ENCODE data around the gene HSPA5. TPM values are rescaled to one million over a fixed set of nuclear protein-coding genes. Genes with fewer than 3 reads are reported as not detected.

The HSPA5 gene
- total and polyA plus RNA-seq, 10 of the 15 experiments (the other 5 are each of a cell fraction or from before 2014, with no cell fraction given), result 39.8 to 517 (median 105) TPM

GRCh38 chr9:125258832-125259534 is 17.8 kb upstream of the HSPA5 start:
- no peak for ATAC-seq
- peaks cover 24% of the 10 kb centered on the region for H3K79me2 ChIP-seq (ENCODE audit: control insufficient read depth, insufficient read depth, low read length)
- no peak overlapping the region for H3K9ac ChIP-seq (ENCODE audit: control insufficient read depth, insufficient read depth, low read length)
- no peak for TF ChIP-seq NFXL1 (IDR thresholded peaks at IDR 0.05; ENCODE audit: borderline replicate concordance)
- no peak for TF ChIP-seq PAX8 (IDR thresholded peaks at IDR 0.05)
- WGBS (ENCODE audit: insufficient coverage, insufficient replicate concordance, low lambda C conversion rate, missing lambda C conversion rate), result 23% methylated on average over 2 of the region's 2 CpGs
- H2AFZ ChIP-seq (ENCODE audit: control insufficient read depth, low read depth, low read length), result no peak overlapping the region; the same call in 1 of the 2 replicates
- no peak for FAIRE-seq
- H3K9me3 ChIP-seq (replicated peaks; ENCODE audit: control insufficient read depth, insufficient read depth, low read length), result no peaks in the 10 kb centered on the region; the same call in 2 of the 3 replicates
- no peaks in the 10 kb centered on the region for H3K36me3 ChIP-seq (ENCODE audit: control insufficient read depth in 2 of 2, insufficient read depth in 2 of 2, low read length in 1 of 2)
- ChIA-PET POLR2A (interaction anchor here (4.6 kb wide), 1 partner anchor 17 kb away, joined by 39 read pairs; the partner anchor contains the start of gene HSPA5), RAD21 (ENCODE audit: unreplicated experiment) (no interaction called here), CTCF (interaction anchor here (1.1 kb wide), 1 partner anchor 12 kb away, joined by 3 read pairs; no protein-coding TSS in a partner anchor), SMC1A (ENCODE audit: uncharacterized antibody, unreplicated experiment) (no interaction called here)
- in situ Hi-C loops (cut with MboI), result no loop called here
- no peak for DNase-seq (ENCODE audit: low read depth, low spot score)
- no peak overlapping the region for H3K4me2 ChIP-seq (ENCODE audit: control insufficient read depth, insufficient read depth)
- H4K20me1 ChIP-seq (ENCODE audit: control insufficient read depth, insufficient read depth), result no peaks in the 10 kb centered on the region
- H3K27ac ChIP-seq (ENCODE audit: control insufficient read depth, insufficient read depth), result no peak overlapping the region
- no TSS peak for BruUV-seq (replicated peaks)
- no peak overlapping the region for H3K4me3 ChIP-seq
- intact Hi-C loops (cut with micrococcal nuclease; ENCODE audit: unreplicated experiment), result no loop called here
- H3K4me1 ChIP-seq (ENCODE audit: control insufficient read depth, insufficient read depth, low read length), result peaks cover 11% of the 10 kb centered on the region
- no peaks in the 10 kb centered on the region for H3K27me3 ChIP-seq (replicated peaks in 1 of 2; ENCODE audit: control insufficient read depth in 2 of 2, insufficient read depth in 2 of 2, low read length in 1 of 2)

DNA sequence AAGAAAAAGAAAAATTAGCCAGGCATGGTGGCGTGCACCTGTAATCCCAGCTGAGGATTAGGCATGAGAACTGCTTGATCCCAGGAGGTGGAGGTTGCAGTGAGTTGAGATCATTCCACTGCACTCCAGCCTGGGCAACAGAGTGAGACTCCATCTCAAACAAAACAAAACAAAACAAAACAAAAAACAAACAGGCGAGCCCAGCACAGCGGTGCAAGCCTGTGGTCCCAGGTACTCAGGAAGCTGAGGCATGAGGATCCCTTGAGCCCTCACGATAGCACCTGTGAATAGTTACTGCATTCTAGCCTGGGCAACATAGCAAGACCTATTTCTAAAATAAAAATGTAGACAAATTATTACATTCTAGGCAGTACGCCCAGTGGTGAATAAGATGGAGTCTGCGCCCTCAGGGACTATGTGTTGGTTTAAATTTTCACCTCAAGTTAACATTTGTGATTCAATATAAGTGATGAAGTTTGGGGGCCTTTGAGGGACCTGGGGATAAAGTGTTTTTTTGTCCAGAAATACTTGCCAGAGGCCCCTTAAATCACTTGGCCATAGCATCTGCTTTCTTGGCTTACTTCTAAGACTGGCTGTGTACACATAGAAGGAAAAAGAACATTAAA is 17.1 kb upstream of the HSPA5 start:
- POLR2A ChIA-PET, result interaction anchor here (1.3 kb wide), 1 partner anchor 17 kb away, joined by 7 read pairs; the partner anchor contains the start of gene HSPA5
- in situ Hi-C loops (cut with MboI), result no loop called here
- TF ChIP-seq STAT1 (conservative IDR thresholded peaks at IDR 0.05), result no peak
- TF ChIP-seq, protein P1, sequence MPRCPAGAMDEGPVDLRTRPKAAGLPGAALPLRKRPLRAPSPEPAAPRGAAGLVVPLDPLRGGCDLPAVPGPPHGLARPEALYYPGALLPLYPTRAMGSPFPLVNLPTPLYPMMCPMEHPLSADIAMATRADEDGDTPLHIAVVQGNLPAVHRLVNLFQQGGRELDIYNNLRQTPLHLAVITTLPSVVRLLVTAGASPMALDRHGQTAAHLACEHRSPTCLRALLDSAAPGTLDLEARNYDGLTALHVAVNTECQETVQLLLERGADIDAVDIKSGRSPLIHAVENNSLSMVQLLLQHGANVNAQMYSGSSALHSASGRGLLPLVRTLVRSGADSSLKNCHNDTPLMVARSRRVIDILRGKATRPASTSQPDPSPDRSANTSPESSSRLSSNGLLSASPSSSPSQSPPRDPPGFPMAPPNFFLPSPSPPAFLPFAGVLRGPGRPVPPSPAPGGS (IDR thresholded peaks at IDR 0.05; ENCODE audit: borderline replicate concordance, insufficient read depth, low read depth, low read length, poor library complexity, severe bottlenecking), result no peak
- no peak for TF ChIP-seq TBL1XR1 (IDR thresholded peaks at IDR 0.05; ENCODE audit: low read depth, low read length)
- no peak for TF ChIP-seq ZBED1 (IDR thresholded peaks at IDR 0.05; ENCODE audit: borderline replicate concordance)
- TF ChIP-seq E4F1 (IDR thresholded peaks at IDR 0.05; ENCODE audit: borderline replicate concordance, partially characterized antibody), result no peak
- TF ChIP-seq STAT3 (IDR thresholded peaks at IDR 0.05; ENCODE audit: low read depth, low read length), result no peak
- no peak for TF ChIP-seq ATF7 (IDR thresholded peaks at IDR 0.05; ENCODE audit: low read depth)
- TF ChIP-seq RELA (IDR thresholded peaks at IDR 0.05; ENCODE audit: borderline replicate concordance, partially characterized antibody), result no peak

More for the DNA sequence above, 17.1 kb upstream of the HSPA5 start:
- Histone ChIP-seq H3K9me3 (replicated peaks; ENCODE audit: control insufficient read depth, insufficient read depth, low read length) (no peaks in the 10 kb centered on the region; the same call in 2 of the 3 replicates), H3K4me2 (ENCODE audit: control insufficient read depth, insufficient read depth) (no peak overlapping the region), H4K20me1 (ENCODE audit: control insufficient read depth, insufficient read depth) (no peaks in the 10 kb centered on the region), H3K4me1 (ENCODE audit: control insufficient read depth, insufficient read depth, low read length) (peaks cover 5% of the 10 kb centered on the region), H3K27me3 (replicated peaks in 1 of 2; ENCODE audit: control insufficient read depth in 2 of 2, insufficient read depth in 2 of 2, low read length in 1 of 2) (no peaks in the 10 kb centered on the region), H3K79me2 (ENCODE audit: control insufficient read depth, insufficient read depth, low read length) (peaks cover 17% of the 10 kb centered on the region), H3K9ac (ENCODE audit: control insufficient read depth, insufficient read depth, low read length) (no peak overlapping the region), H2AFZ (ENCODE audit: control insufficient read depth, low read depth, low read length) (no peak overlapping the region), H3K27ac (ENCODE audit: control insufficient read depth, insufficient read depth) (no peak overlapping the region), H3K36me3 (ENCODE audit: control insufficient read depth in 2 of 2, insufficient read depth in 2 of 2, low read length in 1 of 2) (no peaks in the 10 kb centered on the region), H3K4me3 (no peak overlapping the region)
- 88% methylated on average over 6 of the region's 6 CpGs for whole genome bisulfite sequencing (ENCODE audit: insufficient coverage, insufficient replicate concordance, low lambda C conversion rate, missing lambda C conversion rate)
- ChIA-PET RAD21 (ENCODE audit: unreplicated experiment) (interaction anchor here (1.0 kb wide), 1 partner anchor 17 kb away, joined by 3 read pairs; no protein-coding TSS in a partner anchor), SMC1A (ENCODE audit: uncharacterized antibody, unreplicated experiment) (no interaction called here), CTCF (no interaction called here)
- FAIRE-seq, result no peak
- intact Hi-C loops (cut with micrococcal nuclease; ENCODE audit: unreplicated experiment), result no loop called here
- no peak for ATAC-seq
- no peak for DNase-seq (ENCODE audit: low read depth, low spot score)
- no TSS peak for BruUV-seq (replicated peaks)
